HG03469 (cell line): ENCODE data around the gene TAF1L.
A peak's percentile ranks its signal among the peaks of the same experiment; 100 is the strongest.
"Not testable (repeated sequence)": the region's sequence is repeated elsewhere in the genome, so short reads cannot be mapped to it uniquely, and the experiment has no call there.

Experiments
- ATAC-seq: cut with Tn5 transposase; IDR thresholded peaks from one replicate; pipeline ENCODE4 v1.9.1; 2021; ENCODE audit warnings: mild to moderate bottlenecking, moderate library complexity, moderate number of reproducible peaks; ENCODE audit not compliant: unreplicated experiment

The TAF1L gene, protein sequence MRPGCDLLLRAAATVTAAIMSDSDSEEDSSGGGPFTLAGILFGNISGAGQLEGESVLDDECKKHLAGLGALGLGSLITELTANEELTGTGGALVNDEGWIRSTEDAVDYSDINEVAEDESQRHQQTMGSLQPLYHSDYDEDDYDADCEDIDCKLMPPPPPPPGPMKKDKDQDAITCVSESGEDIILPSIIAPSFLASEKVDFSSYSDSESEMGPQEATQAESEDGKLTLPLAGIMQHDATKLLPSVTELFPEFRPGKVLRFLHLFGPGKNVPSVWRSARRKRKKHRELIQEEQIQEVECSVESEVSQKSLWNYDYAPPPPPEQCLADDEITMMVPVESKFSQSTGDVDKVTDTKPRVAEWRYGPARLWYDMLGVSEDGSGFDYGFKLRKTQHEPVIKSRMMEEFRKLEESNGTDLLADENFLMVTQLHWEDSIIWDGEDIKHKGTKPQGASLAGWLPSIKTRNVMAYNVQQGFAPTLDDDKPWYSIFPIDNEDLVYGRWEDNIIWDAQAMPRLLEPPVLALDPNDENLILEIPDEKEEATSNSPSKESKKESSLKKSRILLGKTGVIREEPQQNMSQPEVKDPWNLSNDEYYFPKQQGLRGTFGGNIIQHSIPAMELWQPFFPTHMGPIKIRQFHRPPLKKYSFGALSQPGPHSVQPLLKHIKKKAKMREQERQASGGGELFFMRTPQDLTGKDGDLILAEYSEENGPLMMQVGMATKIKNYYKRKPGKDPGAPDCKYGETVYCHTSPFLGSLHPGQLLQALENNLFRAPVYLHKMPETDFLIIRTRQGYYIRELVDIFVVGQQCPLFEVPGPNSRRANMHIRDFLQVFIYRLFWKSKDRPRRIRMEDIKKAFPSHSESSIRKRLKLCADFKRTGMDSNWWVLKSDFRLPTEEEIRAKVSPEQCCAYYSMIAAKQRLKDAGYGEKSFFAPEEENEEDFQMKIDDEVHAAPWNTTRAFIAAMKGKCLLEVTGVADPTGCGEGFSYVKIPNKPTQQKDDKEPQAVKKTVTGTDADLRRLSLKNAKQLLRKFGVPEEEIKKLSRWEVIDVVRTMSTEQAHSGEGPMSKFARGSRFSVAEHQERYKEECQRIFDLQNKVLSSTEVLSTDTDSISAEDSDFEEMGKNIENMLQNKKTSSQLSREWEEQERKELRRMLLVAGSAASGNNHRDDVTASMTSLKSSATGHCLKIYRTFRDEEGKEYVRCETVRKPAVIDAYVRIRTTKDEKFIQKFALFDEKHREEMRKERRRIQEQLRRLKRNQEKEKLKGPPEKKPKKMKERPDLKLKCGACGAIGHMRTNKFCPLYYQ (N-terminal part only)

DNA sequence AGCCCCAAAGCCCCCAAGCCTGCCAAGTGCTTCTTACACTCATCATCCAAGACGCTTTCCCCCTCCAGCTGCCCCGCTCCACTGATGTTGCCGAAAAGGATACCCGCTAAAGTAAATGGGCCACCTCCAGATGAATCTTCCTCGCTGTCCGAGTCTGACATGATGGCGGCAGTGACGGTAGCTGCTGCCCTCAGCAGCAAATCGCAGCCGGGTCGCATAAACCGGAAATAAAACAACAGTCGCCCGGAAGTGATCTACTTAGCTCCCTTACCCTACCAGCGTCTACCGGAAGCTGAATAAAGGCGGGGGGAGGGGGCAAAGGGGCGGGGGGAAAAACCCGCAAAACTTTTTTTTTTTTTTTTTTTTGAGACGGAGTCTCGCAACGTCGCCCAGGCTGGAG is at the start of gene TAF1L:
Gene TAF1L, minus strand, starts transcription at position 308 of the 400 bp plus-strand sequence. Its CDS starts 90 bp downstream, at position 218.
- no peak for ATAC-seq

- ATAC-seq: no peak
Measured at GRCh38 chr9:32681751-32682150, 46.3 kb upstream of the TAF1L start.

DNA sequence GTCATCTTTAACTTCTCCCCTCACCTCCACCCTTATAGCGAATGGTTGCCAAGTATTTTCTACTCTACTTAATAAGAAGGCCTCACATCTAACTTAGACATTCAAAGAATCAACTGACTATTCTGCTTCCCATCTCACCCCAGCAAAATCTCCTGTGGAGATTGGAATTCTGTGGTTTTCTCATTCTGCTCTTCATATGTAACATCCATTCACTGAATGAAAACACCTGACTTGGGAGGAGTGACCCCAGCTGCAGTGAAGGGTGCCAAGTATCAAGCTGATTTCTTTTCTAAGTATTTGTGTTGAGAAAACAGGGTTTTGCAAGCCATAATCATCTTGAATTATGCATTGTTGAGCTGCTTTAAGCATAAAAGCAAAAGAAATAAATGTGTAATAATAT is 42.5 kb upstream of the TAF1L start:
- ATAC-seq: no peak

DNA sequence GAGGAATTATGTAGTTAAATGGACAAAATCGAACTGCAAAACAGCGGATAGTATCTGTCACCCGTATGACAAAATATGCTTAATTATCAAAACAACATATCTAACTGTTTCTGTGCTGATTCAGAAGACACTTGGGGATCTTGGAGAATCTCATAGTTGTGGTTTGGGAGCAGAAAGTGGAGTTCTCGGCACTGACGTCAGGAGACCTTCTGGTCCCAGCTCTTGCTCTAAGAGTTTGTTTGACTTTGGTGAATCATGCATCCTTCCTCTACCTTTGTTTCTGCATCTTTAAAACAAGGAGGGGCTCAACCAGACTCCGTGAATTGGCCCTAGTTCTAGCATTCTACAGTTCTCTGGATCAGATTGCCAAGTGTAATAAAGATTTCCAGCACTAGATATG is 37.0 kb upstream of the TAF1L start:
- ATAC-seq: no peak

DNA sequence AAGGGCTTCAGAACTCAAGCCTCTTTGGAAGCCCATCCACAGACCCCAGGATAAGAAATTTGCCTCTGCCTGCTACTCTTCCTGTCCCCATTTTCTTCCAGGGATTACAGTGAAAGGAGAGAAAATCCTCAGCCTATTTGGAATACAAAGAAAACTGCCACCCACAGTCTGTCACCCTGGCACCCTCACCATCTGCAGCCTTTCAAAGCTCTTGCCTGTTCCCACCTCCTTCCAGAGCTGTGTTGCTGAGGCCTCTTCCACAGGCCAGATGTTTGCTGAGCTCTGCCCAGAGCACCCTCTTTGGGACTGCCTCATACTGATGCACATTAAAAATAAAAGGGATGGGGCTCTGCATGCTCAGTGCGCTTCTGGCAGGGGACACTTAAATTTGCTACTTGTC is 35.9 kb upstream of the TAF1L start:
- no peak for ATAC-seq

- ATAC-seq: no peak
Measured at GRCh38 chr9:32665101-32665500, 29.6 kb upstream of the TAF1L start.

DNA sequence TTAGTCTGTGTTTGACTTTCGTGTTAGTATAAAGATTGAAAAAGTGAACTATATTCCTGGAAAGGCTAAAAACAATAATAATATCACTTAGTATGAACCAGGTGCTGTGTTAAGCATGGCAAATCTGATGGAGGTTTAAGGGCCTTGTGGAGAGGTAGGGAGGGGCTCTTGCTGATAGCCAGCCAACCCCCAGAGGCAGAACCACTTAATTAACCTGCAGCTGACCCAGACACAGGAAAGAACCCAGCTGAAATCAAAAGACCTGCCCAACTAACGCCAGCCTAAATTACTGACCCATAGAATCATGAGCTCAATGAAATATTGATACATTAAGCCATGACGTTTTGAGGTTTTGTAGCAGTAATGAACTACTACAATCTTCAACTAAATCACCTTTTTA is 28.3 kb upstream of the TAF1L start:
- no peak for ATAC-seq

DNA sequence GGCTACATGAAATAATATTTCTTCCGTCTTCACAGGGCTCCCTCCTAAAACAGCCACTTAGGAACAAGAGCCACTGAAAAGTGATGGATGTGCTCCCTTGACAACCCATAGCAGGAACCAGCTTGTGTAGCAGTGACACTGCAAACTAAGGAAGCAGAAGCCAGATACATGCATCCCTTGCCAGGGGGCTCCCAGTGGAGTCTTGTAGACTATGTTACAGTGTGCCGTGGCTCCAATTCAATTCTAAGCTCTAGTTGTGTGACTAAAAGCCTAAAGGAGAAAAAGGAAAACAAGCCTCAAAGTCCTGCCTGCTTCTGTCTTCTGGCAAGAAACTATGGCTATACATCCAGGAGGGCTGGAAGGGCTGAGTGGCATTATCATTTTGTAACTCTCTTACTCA is 12.2 kb upstream of the TAF1L start:
- ATAC-seq: no peak

DNA sequence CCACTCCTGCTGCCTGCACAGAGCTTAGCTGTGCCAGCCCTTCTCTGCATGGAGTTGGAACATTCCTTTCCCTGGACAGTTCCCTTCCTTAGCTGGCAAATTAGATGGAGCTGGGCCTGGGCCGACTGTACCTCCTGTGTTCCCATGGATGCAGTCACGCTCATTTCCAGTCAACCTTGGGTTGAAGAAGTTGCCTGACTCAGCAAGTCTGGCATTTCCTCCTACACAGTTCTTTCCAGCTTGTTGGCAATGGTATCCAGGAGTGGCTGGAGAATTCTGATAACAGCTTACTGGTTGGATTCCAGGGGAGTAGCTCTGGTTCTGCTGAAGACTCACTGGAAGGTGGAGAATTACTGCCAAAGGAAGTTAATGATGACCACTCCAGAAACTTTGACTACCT is 9.2 kb upstream of the TAF1L start:
- ATAC-seq: no peak

DNA sequence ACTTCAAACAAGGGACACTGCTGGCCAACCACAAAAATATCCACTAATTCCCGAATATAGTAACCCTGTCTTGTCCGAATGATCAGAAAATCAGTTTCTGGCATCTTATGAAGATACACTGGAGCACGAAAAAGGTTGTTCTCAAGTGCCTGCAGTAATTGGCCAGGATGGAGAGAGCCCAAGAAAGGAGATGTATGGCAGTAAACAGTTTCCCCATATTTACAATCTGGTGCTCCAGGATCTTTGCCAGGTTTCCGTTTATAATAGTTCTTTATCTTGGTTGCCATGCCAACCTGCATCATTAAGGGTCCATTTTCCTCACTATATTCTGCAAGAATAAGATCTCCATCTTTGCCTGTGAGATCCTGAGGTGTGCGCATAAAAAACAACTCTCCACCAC is 2.3 kb downstream of the TAF1L start:
- not testable (repeated sequence) for ATAC-seq

DNA sequence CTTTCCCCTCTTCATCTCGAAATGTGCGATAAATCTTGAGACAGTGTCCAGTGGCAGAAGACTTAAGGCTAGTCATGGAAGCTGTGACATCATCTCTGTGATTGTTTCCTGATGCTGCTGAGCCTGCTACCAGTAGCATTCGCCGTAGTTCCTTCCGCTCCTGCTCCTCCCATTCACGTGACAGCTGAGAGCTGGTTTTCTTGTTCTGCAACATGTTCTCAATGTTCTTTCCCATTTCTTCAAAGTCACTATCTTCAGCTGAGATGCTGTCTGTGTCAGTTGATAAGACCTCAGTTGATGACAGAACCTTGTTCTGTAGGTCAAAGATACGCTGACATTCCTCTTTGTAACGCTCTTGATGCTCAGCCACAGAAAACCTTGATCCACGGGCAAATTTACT is 3.5 kb downstream of the TAF1L start:
- no peak for ATAC-seq

- ATAC-seq: no peak
Measured at GRCh38 chr9:32627394-32627954, 8.0 kb downstream of the TAF1L start.

- ATAC-seq: no peak
Measured at GRCh38 chr9:32625320-32625719, 10.1 kb downstream of the TAF1L start.

DNA sequence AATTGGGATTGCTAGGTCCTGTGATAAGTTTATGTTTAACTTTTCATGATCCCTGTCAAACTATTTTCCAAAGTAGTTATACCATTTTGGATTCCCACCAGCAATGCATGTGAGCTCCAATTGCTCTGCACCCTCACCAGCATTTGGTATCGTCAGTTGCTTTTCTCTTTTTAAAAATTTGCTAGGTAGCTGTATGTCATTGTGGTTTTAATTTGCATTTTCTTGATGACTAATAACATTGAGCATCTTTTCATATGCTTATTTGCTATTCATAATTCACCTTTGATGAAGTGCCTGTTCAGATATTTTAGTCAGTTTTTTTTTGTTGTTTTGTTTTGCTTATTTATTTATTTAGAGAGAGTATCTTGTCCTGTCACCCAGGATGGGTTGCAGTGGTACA is 12.5 kb downstream of the TAF1L start:
- no peak for ATAC-seq

GRCh38 chr9:32618261-32618660 is 17.2 kb downstream of the TAF1L start:
- ATAC-seq: no peak

DNA sequence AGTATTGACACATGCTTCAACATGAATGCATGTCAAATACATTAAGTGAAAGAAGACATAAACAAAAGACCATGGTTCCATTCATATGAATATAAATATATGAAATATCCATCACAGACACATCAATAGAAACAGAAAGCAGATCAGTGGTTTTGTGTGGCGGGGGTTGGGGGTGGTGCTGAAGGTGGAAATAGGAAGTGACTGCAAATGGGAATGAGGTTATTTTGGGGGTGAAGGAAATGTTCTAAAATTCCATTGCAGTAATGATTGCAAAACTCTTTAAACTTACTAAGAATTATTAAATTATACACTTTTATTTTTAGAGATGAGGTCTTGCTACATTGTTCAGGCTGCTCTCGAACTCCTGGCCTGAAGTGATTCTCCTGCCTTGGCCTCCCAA is 28.7 kb downstream of the TAF1L start:
- ATAC-seq: no peak

DNA sequence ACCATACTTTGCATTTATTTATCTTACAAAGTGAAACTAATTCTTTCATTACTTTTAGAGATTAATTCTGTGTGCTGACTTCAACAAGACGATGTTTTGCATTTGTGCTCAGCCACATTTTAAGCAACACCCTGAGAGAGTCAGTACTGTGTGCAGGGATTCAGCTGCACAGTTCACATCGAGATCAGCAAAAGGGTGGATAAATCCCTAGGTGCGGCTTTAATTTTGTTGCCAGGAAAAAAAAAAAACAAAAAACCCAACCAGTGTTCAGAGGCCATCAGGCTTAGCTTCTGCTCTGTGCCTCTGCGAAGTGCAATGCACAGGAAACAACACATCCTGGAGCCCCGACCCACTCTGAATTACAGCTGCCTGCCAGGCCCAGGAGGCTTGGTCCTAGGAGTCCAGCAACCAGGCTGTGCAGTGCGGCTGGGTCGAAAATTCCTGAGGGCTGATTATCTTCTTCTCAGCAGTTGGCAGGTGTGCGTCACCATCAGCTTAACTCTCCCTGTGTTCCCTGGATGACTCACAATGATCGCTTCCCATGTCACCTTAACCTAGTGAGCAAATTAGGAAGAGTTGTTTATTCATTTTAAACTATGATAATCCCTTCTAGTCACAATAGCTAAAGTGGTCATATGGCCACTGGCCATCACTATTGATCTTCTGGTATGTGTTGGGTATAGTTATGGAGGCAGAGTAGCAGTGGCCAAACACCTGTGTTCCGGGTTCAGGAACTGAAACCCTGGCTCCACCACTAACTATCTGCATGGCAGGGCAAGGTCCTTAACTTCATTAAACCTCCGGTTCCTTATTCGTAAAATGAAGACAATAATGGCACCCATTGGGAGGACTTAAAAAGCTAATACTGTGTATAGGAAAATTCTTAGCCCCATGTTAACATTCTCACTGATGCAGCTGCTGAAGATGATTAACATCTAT is 31.3 kb downstream of the TAF1L start:
- ATAC-seq: peak; percentile 63

GRCh38 chr9:32599021-32599420 is 36.4 kb downstream of the TAF1L start:
- ATAC-seq: not testable (repeated sequence)

DNA sequence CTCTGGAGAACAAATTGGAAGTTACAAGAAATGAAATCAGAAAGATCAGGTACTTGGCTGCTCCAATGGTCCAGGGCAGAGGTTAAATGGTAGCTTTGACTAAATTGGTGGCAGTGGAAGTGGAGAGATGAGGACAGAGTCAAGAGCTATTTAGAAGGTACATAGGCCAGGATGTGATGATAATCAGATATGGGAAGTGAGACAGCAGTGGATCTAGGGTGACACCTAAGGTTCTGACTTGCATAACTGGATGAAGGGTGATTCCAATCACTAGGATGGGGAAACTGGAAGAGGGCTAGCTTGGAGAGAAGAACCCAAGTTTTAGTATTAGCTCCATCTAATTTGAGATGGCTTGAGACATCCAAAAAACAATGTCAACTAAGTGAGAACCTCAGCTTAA is 38.5 kb downstream of the TAF1L start:
- no peak for ATAC-seq
